GM23338 (cell line): ENCODE data around the gene RTKN. TPM values are rescaled to one million over a fixed set of nuclear protein-coding genes. Genes with fewer than 3 reads are reported as not detected.

ENCODE experiments used
- ATAC-seq: fragments of 200-7000 bp; cut with Tn5 transposase; 3 replicates; pipeline ENCODE4 v1.9.1; 2020
- DNase-seq: peaks from one replicate; pipeline ENCODE4 v3.0.0-alpha.2; 2015; ENCODE audit warnings: low spot score
- H2AFZ ChIP-seq: fragments of 200-600 bp; sonication (generic); 2 replicates; pipeline ENCODE4 v1.8.0; 2016; ENCODE audit warnings: antibody characterized with exemption, mild to moderate bottlenecking, moderate library complexity
- H3F3A ChIP-seq: fragments of 200-600 bp; sonication (generic); replicated peaks from 2 replicates; pipeline ENCODE4 v1.8.0; 2017; ENCODE audit warnings: antibody characterized with exemption, mixed run types, low read depth
- H3K27ac ChIP-seq: fragments of 200-600 bp; sonication (generic); 2 replicates; pipeline ENCODE4 v1.6.1; 2016; ENCODE audit warnings: low read depth
- H3K27me3 ChIP-seq: fragments of 200-600 bp; sonication (generic); 2 replicates; pipeline ENCODE4 v1.8.0; 2016; ENCODE audit warnings: mild to moderate bottlenecking, mixed run types, moderate library complexity; ENCODE audit not compliant: insufficient read depth
- H3K36me3 ChIP-seq: fragments of 200-600 bp; sonication (generic); 2 replicates; pipeline ENCODE4 v1.8.0; 2016; ENCODE audit warnings: mild to moderate bottlenecking; ENCODE audit not compliant: insufficient read depth
- H3K4me1 ChIP-seq: fragments of 200-600 bp; sonication (generic); 2 replicates; pipeline ENCODE4 v1.8.0; 2016; ENCODE audit warnings: mild to moderate bottlenecking, moderate library complexity; ENCODE audit not compliant: insufficient read depth
- H3K4me2 ChIP-seq: fragments of 200-600 bp; sonication (generic); 2 replicates; pipeline ENCODE4 v1.7.1; 2017; ENCODE audit warnings: mixed run types
- H3K4me3 ChIP-seq: fragments of 200-600 bp; sonication (generic); 2 replicates; pipeline ENCODE4 v1.6.1; 2016; ENCODE audit warnings: mixed run types
- H3K79me2 ChIP-seq: fragments of 200-600 bp; sonication (generic); replicated peaks from 2 replicates; pipeline ENCODE4 v1.8.0; 2017; ENCODE audit warnings: mild to moderate bottlenecking; ENCODE audit not compliant: insufficient read depth
- H3K9me2 ChIP-seq: fragments of 200-600 bp; sonication (generic); 2 replicates; pipeline ENCODE4 v1.8.0; 2017; ENCODE audit not compliant: insufficient read depth
- H4K20me1 ChIP-seq: fragments of 200-600 bp; sonication (generic); replicated peaks from 2 replicates; pipeline ENCODE4 v1.8.0; 2017; ENCODE audit warnings: mild to moderate bottlenecking; ENCODE audit not compliant: insufficient read depth
- H3K27ac Mint-ChIP-seq: 2 replicates; pipeline ENCODE4 v1.8.0; 2020; ENCODE audit warnings: inconsistent platforms, mild to moderate bottlenecking, moderate library complexity, mixed read lengths
- H3K27me3 Mint-ChIP-seq: 3 replicates; pipeline ENCODE4 v1.8.0; 2022; ENCODE audit warnings: low read depth, mild to moderate bottlenecking, moderate library complexity, mixed read lengths, inconsistent platforms; ENCODE audit not compliant: insufficient read depth, poor library complexity
- H3K36me3 Mint-ChIP-seq: 3 replicates; pipeline ENCODE4 v1.8.0; 2021; ENCODE audit warnings: low read depth, mild to moderate bottlenecking, inconsistent platforms, moderate library complexity, mixed read lengths
- H3K4me1 Mint-ChIP-seq: 3 replicates; pipeline ENCODE4 v1.8.0; 2020; ENCODE audit warnings: mild to moderate bottlenecking, inconsistent platforms, mixed read lengths
- H3K4me3 Mint-ChIP-seq: 3 replicates; pipeline ENCODE4 v1.8.0; 2021; ENCODE audit warnings: moderate library complexity, mild to moderate bottlenecking, inconsistent platforms, mixed read lengths
- H3K9me3 Mint-ChIP-seq: 3 replicates; pipeline ENCODE4 v1.8.0; 2020; ENCODE audit warnings: moderate library complexity, mild to moderate bottlenecking, inconsistent platforms, mixed read lengths
- CREB1 ChIP-seq: fragments of 250-450 bp; sonication (Bioruptor Pico); IDR thresholded peaks from 2 replicates; pipeline ENCODE4 v1.5.0; 2020; ENCODE audit warnings: low read depth, mild to moderate bottlenecking, moderate library complexity
- EZH2 ChIP-seq: fragments of 200-600 bp; sonication (generic); IDR thresholded peaks from one replicate; pipeline ENCODE4 v1.8.0; 2017; ENCODE audit warnings: antibody characterized with exemption, mild to moderate bottlenecking, low read depth; ENCODE audit not compliant: unreplicated experiment
- NANOG ChIP-seq: IDR thresholded peaks from 2 replicates; pipeline ENCODE4 v1.6.1; 2016; ENCODE audit warnings: antibody characterized with exemption, borderline replicate concordance
- POLR2AphosphoS5 ChIP-seq: IDR thresholded peaks from 2 replicates; pipeline ENCODE4 v1.6.1; 2016; ENCODE audit warnings: antibody characterized with exemption, low read depth
- REST ChIP-seq: IDR thresholded peaks from one replicate; pipeline ENCODE4 v1.6.1; 2018; ENCODE audit warnings: antibody characterized with exemption; ENCODE audit not compliant: unreplicated experiment
- long read RNA-seq: library from polyadenylated mRNA; unstranded; transcript quantifications from one replicate; pipeline ENCODE4 v2.0.0, GENCODE V29; 2020; ENCODE audit not compliant: unreplicated experiment
- polyA plus RNA-seq: library from polyadenylated mRNA; unstranded; fragments of >200 nt; fragmentation: Nextera tagmentation; extraction: Ambion mirVana; gene quantifications from 2 replicates; pipeline ENCODE4 v1.2.1, GENCODE V29; 2016
- total RNA-seq: library from RNA; depleted of rRNA; stranded (reverse); fragments of >200 nt; shearing (Covaris generic); gene quantifications from 2 replicates; pipeline ENCODE4 v1.2.3, GENCODE V29; 2014; rRNA removed
- TF ChIP-seq, protein P1 (sequence below): fragments of 250-450 bp; sonication (Bioruptor Pico); IDR thresholded peaks from 2 replicates; pipeline ENCODE4 v1.5.0; 2020; ENCODE audit warnings: mild to moderate bottlenecking, moderate library complexity

The RTKN gene
- total RNA-seq (42.8 and 50.0 TPM in 2 replicates), polyA plus RNA-seq (20.4 and 24.5 TPM in 2 replicates)
- long read RNA-seq, transcript RTKN-202 (12 exons, 2,142 nt) = major isoform, 9 of 17 reads
- long read RNA-seq, partial matches to known transcripts = 0 of 17 reads
- long read RNA-seq, other reads (novel, unspliced or antisense) = 5 of 17 reads

DNA sequence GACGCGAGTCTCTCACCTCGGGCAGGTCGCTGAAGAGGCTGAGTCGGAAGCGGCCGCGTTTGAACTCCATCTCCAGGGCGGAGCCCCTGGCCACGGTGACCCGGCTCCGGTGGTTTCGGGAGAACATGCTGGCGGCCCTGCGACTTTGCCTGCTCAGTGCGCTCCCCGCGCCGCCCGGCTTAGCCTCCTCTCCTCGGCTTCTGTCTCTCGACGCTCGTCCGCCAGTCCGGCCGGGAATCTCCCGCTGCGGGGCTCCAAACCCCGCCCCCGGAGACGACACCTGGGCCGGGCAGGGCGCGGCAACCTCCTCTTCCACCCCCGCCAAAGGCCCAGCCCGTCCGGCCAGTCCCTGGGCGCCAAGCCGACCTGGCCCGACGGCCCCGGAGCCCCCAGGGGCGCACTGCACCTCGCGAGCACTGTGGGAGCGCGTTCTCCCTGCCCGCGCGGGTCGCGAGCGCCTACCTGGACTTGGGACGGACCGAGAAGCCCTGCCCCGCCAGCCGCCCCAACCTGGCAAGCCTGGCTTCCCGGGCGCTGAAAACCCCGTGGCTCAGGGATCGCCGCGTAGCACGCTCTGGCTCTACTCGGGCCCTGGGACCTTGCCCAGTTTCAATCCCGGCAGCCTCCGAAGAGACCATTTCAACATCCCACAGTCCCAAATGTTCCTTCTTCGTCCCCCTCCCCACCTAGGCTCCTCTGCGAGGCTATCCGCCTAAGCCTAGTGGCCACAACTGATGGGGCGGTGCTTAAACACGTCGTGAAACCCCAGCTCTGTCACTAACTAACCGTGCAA, at the start of gene RTKN:
Gene RTKN, minus strand, starts transcription at position 248 of the 793 bp plus-strand sequence. Its CDS starts 121 bp downstream, at position 127.
- Histone ChIP-seq H2AFZ (peak within 1 kb of the TSS; percentile 66), H3K4me2 (peak within 1 kb of the TSS; percentile 97), H3K36me3 (no peaks in the 10 kb centered on the region), H3K79me2 (peaks cover 34% of the 10 kb centered on the region), H3K4me1 (peaks cover 29% of the 10 kb centered on the region), H3F3A (peaks cover 18% of the 10 kb centered on the region), H3K4me3 (peak within 1 kb of the TSS; percentile 96), H3K9me2 (no peaks in the 10 kb centered on the region), H4K20me1 (peaks cover 23% of the 10 kb centered on the region), H3K27ac (peak within 1 kb of the TSS; percentile 97), H3K27me3 (no peaks in the 10 kb centered on the region)
- peaks cover 29% of the 10 kb centered on the region for H3K4me1 Mint-ChIP-seq
- no peaks in the 10 kb centered on the region for H3K9me3 Mint-ChIP-seq
- H3K27ac Mint-ChIP-seq = peak within 1 kb of the TSS; percentile 97
- ATAC-seq (peak; percentile 56), DNase-seq (peak; percentile 92)
- peaks cover 16% of the 10 kb centered on the region for H3K27me3 Mint-ChIP-seq
- H3K4me3 Mint-ChIP-seq = peak within 1 kb of the TSS; percentile 98
- TF ChIP-seq CREB1 (CRISPR knock-in tag) (peak; percentile 39), POLR2AphosphoS5 (peak; percentile 68), REST (no peak), EZH2 (no peak), NANOG (no peak)
- TF ChIP-seq, protein P1, sequence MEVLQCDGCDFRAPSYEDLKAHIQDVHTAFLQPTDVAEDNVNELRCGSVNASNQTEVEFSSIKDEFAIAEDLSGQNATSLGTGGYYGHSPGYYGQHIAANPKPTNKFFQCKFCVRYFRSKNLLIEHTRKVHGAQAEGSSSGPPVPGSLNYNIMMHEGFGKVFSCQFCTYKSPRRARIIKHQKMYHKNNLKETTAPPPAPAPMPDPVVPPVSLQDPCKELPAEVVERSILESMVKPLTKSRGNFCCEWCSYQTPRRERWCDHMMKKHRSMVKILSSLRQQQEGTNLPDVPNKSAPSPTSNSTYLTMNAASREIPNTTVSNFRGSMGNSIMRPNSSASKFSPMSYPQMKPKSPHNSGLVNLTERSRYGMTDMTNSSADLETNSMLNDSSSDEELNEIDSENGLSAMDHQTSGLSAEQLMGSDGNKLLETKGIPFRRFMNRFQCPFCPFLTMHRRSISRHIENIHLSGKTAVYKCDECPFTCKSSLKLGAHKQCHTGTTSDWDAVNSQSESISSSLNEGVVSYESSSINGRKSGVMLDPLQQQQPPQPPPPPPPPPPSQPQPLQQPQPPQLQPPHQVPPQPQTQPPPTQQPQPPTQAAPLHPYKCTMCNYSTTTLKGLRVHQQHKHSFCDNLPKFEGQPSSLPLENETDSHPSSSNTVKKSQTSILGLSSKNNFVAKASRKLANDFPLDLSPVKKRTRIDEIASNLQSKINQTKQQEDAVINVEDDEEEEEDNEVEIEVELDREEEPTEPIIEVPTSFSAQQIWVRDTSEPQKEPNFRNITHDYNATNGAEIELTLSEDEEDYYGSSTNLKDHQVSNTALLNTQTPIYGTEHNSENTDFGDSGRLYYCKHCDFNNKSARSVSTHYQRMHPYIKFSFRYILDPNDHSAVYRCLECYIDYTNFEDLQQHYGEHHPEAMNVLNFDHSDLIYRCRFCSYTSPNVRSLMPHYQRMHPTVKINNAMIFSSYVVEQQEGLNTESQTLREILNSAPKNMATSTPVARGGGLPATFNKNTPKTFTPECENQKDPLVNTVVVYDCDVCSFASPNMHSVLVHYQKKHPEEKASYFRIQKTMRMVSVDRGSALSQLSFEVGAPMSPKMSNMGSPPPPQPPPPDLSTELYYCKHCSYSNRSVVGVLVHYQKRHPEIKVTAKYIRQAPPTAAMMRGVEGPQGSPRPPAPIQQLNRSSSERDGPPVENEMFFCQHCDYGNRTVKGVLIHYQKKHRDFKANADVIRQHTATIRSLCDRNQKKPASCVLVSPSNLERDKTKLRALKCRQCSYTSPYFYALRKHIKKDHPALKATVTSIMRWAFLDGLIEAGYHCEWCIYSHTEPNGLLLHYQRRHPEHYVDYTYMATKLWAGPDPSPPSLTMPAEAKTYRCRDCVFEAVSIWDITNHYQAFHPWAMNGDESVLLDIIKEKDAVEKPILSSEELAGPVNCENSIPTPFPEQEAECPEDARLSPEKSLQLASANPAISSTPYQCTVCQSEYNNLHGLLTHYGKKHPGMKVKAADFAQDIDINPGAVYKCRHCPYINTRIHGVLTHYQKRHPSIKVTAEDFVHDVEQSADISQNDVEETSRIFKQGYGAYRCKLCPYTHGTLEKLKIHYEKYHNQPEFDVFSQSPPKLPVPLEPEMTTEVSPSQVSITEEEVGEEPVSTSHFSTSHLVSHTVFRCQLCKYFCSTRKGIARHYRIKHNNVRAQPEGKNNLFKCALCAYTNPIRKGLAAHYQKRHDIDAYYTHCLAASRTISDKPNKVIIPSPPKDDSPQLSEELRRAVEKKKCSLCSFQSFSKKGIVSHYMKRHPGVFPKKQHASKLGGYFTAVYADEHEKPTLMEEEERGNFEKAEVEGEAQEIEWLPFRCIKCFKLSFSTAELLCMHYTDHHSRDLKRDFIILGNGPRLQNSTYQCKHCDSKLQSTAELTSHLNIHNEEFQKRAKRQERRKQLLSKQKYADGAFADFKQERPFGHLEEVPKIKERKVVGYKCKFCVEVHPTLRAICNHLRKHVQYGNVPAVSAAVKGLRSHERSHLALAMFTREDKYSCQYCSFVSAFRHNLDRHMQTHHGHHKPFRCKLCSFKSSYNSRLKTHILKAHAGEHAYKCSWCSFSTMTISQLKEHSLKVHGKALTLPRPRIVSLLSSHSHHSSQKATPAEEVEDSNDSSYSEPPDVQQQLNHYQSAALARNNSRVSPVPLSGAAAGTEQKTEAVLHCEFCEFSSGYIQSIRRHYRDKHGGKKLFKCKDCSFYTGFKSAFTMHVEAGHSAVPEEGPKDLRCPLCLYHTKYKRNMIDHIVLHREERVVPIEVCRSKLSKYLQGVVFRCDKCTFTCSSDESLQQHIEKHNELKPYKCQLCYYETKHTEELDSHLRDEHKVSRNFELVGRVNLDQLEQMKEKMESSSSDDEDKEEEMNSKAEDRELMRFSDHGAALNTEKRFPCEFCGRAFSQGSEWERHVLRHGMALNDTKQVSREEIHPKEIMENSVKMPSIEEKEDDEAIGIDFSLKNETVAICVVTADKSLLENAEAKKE (CRISPR knock-in tag) = no peak
- H3K36me3 Mint-ChIP-seq = peaks cover 18% of the 10 kb centered on the region
